Activated naive CD4-positive, alpha-beta T cell treated with anti-CD3 and anti-CD28 coated beads, Interleukin-2, amount 50 U/mL, for 72 hours (primary cell): ENCODE data around the gene CDH10. TPM values are rescaled to one million over a fixed set of nuclear protein-coding genes. Genes with fewer than 3 reads are reported as not detected.

Source experiments
- ATAC-seq, 2 donors: fragments of 150-1000 bp; cut with Tn5 transposase; 2 replicates each; pipeline ENCODE4 v1.10.0; 2021; ENCODE audit warnings: mild to moderate bottlenecking in 2 of 2, moderate library complexity in 2 of 2
- DNase-seq, 2 donors: peaks; one replicate each; pipeline ENCODE4 v3.0.0; 2021 to 2022; ENCODE audit warnings: low spot score in 2 of 2
- H3K27ac Mint-ChIP-seq, 2 donors: one replicate each; pipeline ENCODE4 v1.8.0; 2022; ENCODE audit warnings: mild to moderate bottlenecking in 2 of 2, mixed read lengths in 2 of 2
- H3K36me3 Mint-ChIP-seq, 2 donors: one replicate each; pipeline ENCODE4 v1.8.0; 2022; ENCODE audit warnings: mixed read lengths in 2 of 2
- H3K9me3 Mint-ChIP-seq, 2 donors: one replicate each; pipeline ENCODE4 v1.8.0; 2022; ENCODE audit warnings: mixed read lengths in 2 of 2
- total RNA-seq, 2 donors: library from RNA; stranded (reverse); gene quantifications; one replicate each; pipeline ENCODE4 v1.2.3, GENCODE V29; 2022

CDH10 gene
- total RNA-seq, 2 donors from 2014 or later: not detected

DNA sequence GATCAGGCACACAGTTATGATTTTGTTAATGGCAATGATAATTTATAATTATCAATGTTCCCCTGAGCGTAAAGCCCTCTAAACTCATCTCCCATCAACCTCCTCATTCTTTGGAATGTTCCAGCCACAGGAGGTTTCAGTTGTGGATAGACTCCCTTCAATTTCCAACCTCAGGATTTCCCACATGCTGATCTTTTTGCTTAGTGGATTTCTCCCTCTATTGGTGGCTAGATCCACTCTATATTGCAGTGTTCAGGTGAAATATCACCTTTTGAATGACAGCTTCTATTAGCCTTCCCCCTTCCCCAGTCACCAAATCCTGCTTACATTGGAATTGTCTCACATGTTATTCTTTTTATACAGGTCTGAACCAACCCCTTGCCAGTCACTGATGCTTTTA lies 113.9 kb downstream of the CDH10 start:
- H3K36me3 Mint-ChIP-seq: no peaks in the 10 kb centered on the region

GRCh38 chr5:24525414-24525813 lies 119.4 kb downstream of the CDH10 start:
- H3K9me3 Mint-ChIP-seq: peaks cover 8 to 12% of the 10 kb centered on the region in 2 donors
- H3K36me3 Mint-ChIP-seq: no peaks in the 10 kb centered on the region
- no peak overlapping the region for H3K27ac Mint-ChIP-seq
- DNase-seq (no peak), ATAC-seq (no peak)

More for the DNA sequence above, 113.9 kb downstream of the CDH10 start:
- peaks cover 17 to 18% of the 10 kb centered on the region in 2 donors for H3K9me3 Mint-ChIP-seq
- ATAC-seq (no peak), DNase-seq (no peak)
- no peak overlapping the region for H3K27ac Mint-ChIP-seq

GRCh38 chr5:24512423-24512822 lies 132.4 kb downstream of the CDH10 start:
- ATAC-seq: no peak
- peaks cover 24 to 32% of the 10 kb centered on the region in 2 donors for H3K9me3 Mint-ChIP-seq
- DNase-seq: no peak
- H3K36me3 Mint-ChIP-seq: no peaks in the 10 kb centered on the region
- no peak overlapping the region for H3K27ac Mint-ChIP-seq

DNA sequence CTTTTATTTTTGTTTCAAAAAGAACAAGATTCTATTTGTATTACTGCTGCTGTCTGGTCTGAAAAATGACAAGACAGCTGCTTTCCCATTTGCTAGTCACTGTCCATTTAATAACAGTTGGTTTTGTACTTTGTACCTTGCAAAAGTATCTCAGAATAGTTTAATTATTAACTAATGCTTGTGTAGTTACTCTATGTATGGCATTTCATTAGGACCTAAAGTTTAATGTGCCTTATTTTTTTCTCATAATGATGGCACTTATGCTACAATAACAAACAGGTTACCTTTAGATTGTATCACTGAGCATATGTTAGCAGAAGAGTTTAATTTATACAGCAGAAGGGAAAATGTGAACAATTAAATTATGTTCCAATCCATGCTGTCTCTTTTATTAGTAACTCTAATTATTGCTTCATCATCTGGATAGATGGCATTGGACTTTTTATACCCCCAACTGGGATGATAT lies 134.2 kb downstream of the CDH10 start:
- DNase-seq (no peak), ATAC-seq (no peak)
- Mint-ChIP-seq H3K9me3 (peaks cover 22 to 30% of the 10 kb centered on the region in 2 donors), H3K36me3 (no peaks in the 10 kb centered on the region), H3K27ac (no peak overlapping the region)

GRCh38 chr5:24509943-24510342 lies 134.8 kb downstream of the CDH10 start:
- Mint-ChIP-seq H3K27ac (no peak overlapping the region), H3K9me3 (peaks cover 21 to 28% of the 10 kb centered on the region in 2 donors), H3K36me3 (no peaks in the 10 kb centered on the region)
- ATAC-seq (no peak), DNase-seq (no peak)

- no peak overlapping the region for H3K27ac Mint-ChIP-seq
- no peaks in the 10 kb centered on the region for H3K36me3 Mint-ChIP-seq
- DNase-seq: no peak
- no peak for ATAC-seq
- peaks cover 4 to 9% of the 10 kb centered on the region in 2 donors for H3K9me3 Mint-ChIP-seq
Observed at GRCh38 chr5:24505258-24505657, 139.5 kb downstream of the CDH10 start.

DNA sequence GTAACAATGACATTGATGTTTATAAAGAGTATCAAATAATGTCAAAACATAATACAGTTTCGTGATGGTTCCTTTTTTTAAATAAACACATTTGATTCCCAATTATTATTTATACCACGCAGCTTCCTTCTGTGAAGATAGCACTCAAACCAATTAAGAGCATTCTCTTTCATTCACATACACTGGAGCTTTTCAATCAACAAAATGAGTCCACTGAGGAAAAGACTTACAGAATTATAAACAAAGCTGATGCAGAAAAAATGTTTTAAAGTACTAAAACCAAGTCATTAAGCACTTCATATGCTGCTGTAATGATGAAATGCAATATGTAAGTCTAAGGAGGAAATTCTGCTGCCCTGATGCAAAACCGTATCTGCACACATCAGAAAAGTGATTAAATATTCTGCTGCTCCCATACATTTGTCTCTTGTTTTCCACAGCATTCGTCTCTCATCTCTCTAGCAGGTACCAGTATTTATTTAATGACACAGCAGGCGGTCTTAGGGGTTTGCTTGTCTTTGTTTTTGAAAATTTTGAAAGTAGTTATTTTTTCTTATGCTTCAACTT lies 147.1 kb downstream of the CDH10 start:
- no peak for DNase-seq
- ATAC-seq: no peak

GRCh38 chr5:24497145-24497544 lies 147.6 kb downstream of the CDH10 start:
- H3K27ac Mint-ChIP-seq: no peak overlapping the region
- H3K36me3 Mint-ChIP-seq: no peaks in the 10 kb centered on the region
- no peak for DNase-seq
- H3K9me3 Mint-ChIP-seq: no peaks in the 10 kb centered on the region
- no peak for ATAC-seq

More for the DNA sequence above, 147.1 kb downstream of the CDH10 start:
- no peaks in the 10 kb centered on the region for H3K9me3 Mint-ChIP-seq
- no peaks in the 10 kb centered on the region for H3K36me3 Mint-ChIP-seq
- H3K27ac Mint-ChIP-seq: no peak overlapping the region

DNA sequence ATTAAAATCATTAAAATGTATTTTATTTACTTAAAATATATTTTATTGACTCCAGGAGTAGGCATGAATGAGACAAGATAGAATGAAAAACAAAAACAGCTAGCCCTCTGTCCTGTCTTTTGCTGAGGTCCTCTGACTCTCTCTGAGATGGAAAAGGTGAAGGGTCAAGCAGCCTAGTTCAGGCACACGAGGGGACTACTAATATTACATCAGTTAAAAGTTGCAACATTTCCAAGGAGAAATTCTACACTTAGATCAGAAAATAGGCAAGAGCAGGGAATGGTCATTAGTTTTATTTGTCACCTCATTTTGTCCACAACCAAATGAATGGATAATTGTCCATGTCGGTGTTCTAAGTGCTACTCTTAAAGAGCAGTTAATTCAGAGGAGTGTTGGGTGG lies 148.5 kb downstream of the CDH10 start:
- Mint-ChIP-seq H3K9me3 (no peaks in the 10 kb centered on the region), H3K36me3 (no peaks in the 10 kb centered on the region), H3K27ac (no peak overlapping the region)
- DNase-seq (no peak), ATAC-seq (no peak)

DNA sequence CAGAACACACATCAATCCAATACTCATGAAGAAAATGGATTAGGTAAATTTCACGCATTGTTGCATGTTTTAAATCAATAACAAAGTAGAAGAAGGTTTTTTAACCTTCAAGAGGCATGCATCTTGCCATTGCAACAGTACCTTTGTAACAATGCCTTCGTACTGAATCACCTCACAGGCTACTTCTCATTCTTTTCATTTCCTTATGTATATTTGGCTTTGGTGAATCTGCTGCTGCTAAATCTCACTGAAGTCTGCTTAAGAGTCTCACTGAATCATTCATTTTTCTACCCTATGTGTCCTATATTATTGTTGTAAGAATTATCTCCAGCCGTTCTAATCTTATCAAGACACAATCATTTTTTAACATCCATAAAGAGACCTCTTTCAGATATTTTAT lies 152.5 kb downstream of the CDH10 start:
- no peak for ATAC-seq
- Mint-ChIP-seq H3K36me3 (no peaks in the 10 kb centered on the region), H3K9me3 (no peaks in the 10 kb centered on the region), H3K27ac (no peak overlapping the region)
- DNase-seq: no peak

- ATAC-seq (no peak), DNase-seq (no peak)
- Mint-ChIP-seq H3K27ac (no peak overlapping the region), H3K36me3 (no peaks in the 10 kb centered on the region), H3K9me3 (no peaks in the 10 kb centered on the region)
Observed at GRCh38 chr5:24491490-24491889, 153.3 kb downstream of the CDH10 start.

GRCh38 chr5:24487368-24488229 lies 157.2 kb downstream of the CDH10 start:
- Mint-ChIP-seq H3K9me3 (no peaks in the 10 kb centered on the region), H3K36me3 (no peaks in the 10 kb centered on the region), H3K27ac (no peak overlapping the region)
- DNase-seq (no peak), ATAC-seq (no peak)

GRCh38 chr5:24480952-24481351 lies 163.8 kb downstream of the CDH10 start:
- DNase-seq: no peak
- H3K27ac Mint-ChIP-seq: no peak overlapping the region
- ATAC-seq: no peak
- no peaks in the 10 kb centered on the region for H3K9me3 Mint-ChIP-seq
- no peaks in the 10 kb centered on the region for H3K36me3 Mint-ChIP-seq

DNA sequence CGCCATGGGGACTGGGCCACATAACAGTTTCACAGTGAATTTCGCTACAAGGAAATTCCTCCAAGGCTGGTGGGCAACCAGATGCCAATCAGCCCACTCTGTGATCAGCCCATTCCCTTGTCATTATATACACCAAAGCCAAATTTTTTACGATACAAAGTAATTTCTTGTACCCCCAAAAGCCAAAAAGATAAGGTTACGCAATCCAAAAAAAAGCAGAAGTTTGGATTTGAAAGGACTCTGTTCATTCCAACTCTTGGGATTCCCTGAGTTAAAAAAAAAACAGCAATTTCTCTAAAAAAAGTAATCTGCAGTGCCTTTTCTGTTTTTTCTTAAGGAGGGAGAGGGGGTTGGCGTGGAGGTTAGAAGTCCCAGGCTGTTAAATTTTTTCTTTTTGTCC lies 166.8 kb downstream of the CDH10 start:
- no peak overlapping the region for H3K27ac Mint-ChIP-seq
- no peaks in the 10 kb centered on the region for H3K36me3 Mint-ChIP-seq
- peaks cover 6 to 7% of the 10 kb centered on the region in 2 donors for H3K9me3 Mint-ChIP-seq
- ATAC-seq: no peak
- DNase-seq: no peak

GRCh38 chr5:24475101-24475500 lies 169.7 kb downstream of the CDH10 start:
- Mint-ChIP-seq H3K36me3 (no peaks in the 10 kb centered on the region), H3K27ac (no peak overlapping the region), H3K9me3 (peaks cover 6 to 7% of the 10 kb centered on the region in 2 donors)
- ATAC-seq (no peak), DNase-seq (no peak)

DNA sequence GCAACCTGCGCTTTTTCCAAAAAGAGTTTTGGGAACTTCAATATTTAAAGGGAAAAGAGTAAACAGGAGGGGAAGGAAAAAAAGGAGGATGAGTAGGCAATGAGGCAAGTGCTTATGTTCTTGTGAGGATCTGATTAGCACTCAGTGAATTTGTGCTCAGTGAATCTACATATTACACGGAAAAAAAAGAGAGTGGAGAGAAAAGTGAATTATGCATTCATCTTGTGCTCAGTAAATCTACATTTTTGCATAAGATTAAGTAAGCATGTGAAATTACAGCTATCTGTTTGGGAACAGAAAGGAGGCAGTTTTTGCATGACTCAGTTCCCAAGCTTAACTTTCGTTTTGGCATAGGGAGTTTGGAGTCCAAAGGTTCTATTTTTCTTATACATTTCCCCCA lies 170.1 kb downstream of the CDH10 start:
- DNase-seq (no peak), ATAC-seq (no peak)
- Mint-ChIP-seq H3K36me3 (no peaks in the 10 kb centered on the region), H3K27ac (no peak overlapping the region), H3K9me3 (peaks cover 6 to 7% of the 10 kb centered on the region in 2 donors)

GRCh38 chr5:24472518-24472917 lies 172.3 kb downstream of the CDH10 start:
- ATAC-seq (no peak), DNase-seq (no peak)
- H3K9me3 Mint-ChIP-seq: peaks cover 6 to 7% of the 10 kb centered on the region in 2 donors
- no peaks in the 10 kb centered on the region for H3K36me3 Mint-ChIP-seq
- no peak overlapping the region for H3K27ac Mint-ChIP-seq

- Mint-ChIP-seq H3K27ac (no peak overlapping the region), H3K36me3 (no peaks in the 10 kb centered on the region), H3K9me3 (peaks cover 20 to 27% of the 10 kb centered on the region in 2 donors)
- no peak for ATAC-seq
- no peak for DNase-seq
Observed at GRCh38 chr5:24444414-24444813, 200.4 kb downstream of the CDH10 start.
